ENCODE measurements around the gene PAPOLG. TPM values are rescaled to one million over a fixed set of nuclear protein-coding genes. Genes with fewer than 3 reads are reported as not detected.

The PAPOLG gene
- polyA plus RNA-seq, 3 donors, result 4.7 to 8.9 (median 8.0) TPM

GRCh38 chr2:60771508-60771907, 15.4 kb downstream of the PAPOLG start:
- no peak overlapping the region for H2AFZ ChIP-seq (ENCODE audit: insufficient read depth, low read depth, low read length, poor library complexity, severe bottlenecking)
- H3K27ac ChIP-seq (ENCODE audit: low read depth in 1 of 2, low read length in 2 of 2), result no peak overlapping the region
- WGBS (ENCODE audit: insufficient coverage), result no CpG with 5 or more reads among the region's 3 CpGs
- no peaks in the 10 kb centered on the region for H3K27me3 ChIP-seq (ENCODE audit: control insufficient read depth in 2 of 2, insufficient read depth in 2 of 2, low read length in 2 of 2)
- H3K36me3 ChIP-seq (replicated peaks in 1 of 2; ENCODE audit: control insufficient read depth in 1 of 2, insufficient read depth in 2 of 2, low read length in 2 of 2), result peaks cover 91 to 99% of the 10 kb centered on the region in 2 donors
- Mint-ChIP-seq H3K4me1 (no peaks in the 10 kb centered on the region), H3K27me3 (ENCODE audit: low read depth in 3 of 3) (peaks cover 0 to 1% (median 0%) of the 10 kb centered on the region in 3 donors), H3K4me3 (no peak overlapping the region), H3K27ac (no peak overlapping the region), H3K36me3 (peaks cover 74 to 94% of the 10 kb centered on the region in 2 donors), H3K9me3 (no peaks in the 10 kb centered on the region)
- H3K9me3 ChIP-seq (replicated peaks in 1 of 2; ENCODE audit: control insufficient read depth in 1 of 2, insufficient read depth in 1 of 2, low read length in 2 of 2), result no peaks in the 10 kb centered on the region
- no peak overlapping the region for H3K4me3 ChIP-seq (replicated peaks in 1 of 3; ENCODE audit: low read depth in 2 of 3, low read length in 3 of 3)
- TF ChIP-seq CTCF (IDR thresholded peaks at IDR 0.05), result no peak
- no peak for DNase-seq
- H3K79me2 ChIP-seq (ENCODE audit: insufficient read depth, low read length), result no peaks in the 10 kb centered on the region
- H4K20me1 ChIP-seq (ENCODE audit: insufficient read depth, low read length), result no peaks in the 10 kb centered on the region
- H3K9ac ChIP-seq (ENCODE audit: insufficient read depth, low read length, poor library complexity, severe bottlenecking), result no peak overlapping the region
- H3K4me2 ChIP-seq (replicated peaks; ENCODE audit: extremely low read depth, low read length, poor library complexity, severe bottlenecking), result no peak overlapping the region
- intact Hi-C loops (cut with micrococcal nuclease), result no loop called here
- no peaks in the 10 kb centered on the region for H3K4me1 ChIP-seq (ENCODE audit: control insufficient read depth in 1 of 2, insufficient read depth in 2 of 2, low read length in 2 of 2)

- intact Hi-C loops (cut with micrococcal nuclease), result no loop called here
- no peaks in the 10 kb centered on the region for H3K27me3 ChIP-seq (ENCODE audit: control insufficient read depth in 2 of 2, insufficient read depth in 2 of 2, low read length in 2 of 2)
- no peak for DNase-seq
- TF ChIP-seq CTCF (IDR thresholded peaks at IDR 0.05), result no peak
- peaks cover under 1 to 2% of the 10 kb centered on the region in 2 donors for H3K4me1 ChIP-seq (ENCODE audit: control insufficient read depth in 1 of 2, insufficient read depth in 2 of 2, low read length in 2 of 2)
- H3K27me3 Mint-ChIP-seq (ENCODE audit: low read depth in 3 of 3), result peaks cover 0 to 1% (median 0%) of the 10 kb centered on the region in 3 donors
- H3K9me3 Mint-ChIP-seq, result no peaks in the 10 kb centered on the region
- H3K9me3 ChIP-seq (replicated peaks in 1 of 2; ENCODE audit: control insufficient read depth in 1 of 2, insufficient read depth in 1 of 2, low read length in 2 of 2), result no peaks in the 10 kb centered on the region
- H3K27ac Mint-ChIP-seq, result peak overlapping the region in 1 of 7 donors; percentile 3
- H3K27ac ChIP-seq (ENCODE audit: low read depth in 1 of 2, low read length in 2 of 2), result no peak overlapping the region
- H3K9ac ChIP-seq (ENCODE audit: insufficient read depth, low read length, poor library complexity, severe bottlenecking), result no peak overlapping the region
- no peak overlapping the region for H3K4me3 Mint-ChIP-seq
- H2AFZ ChIP-seq (ENCODE audit: insufficient read depth, low read depth, low read length, poor library complexity, severe bottlenecking), result no peak overlapping the region
- peaks cover 2% of the 10 kb centered on the region for H3K4me1 Mint-ChIP-seq
- H4K20me1 ChIP-seq (ENCODE audit: insufficient read depth, low read length), result no peaks in the 10 kb centered on the region
- H3K4me2 ChIP-seq (replicated peaks; ENCODE audit: extremely low read depth, low read length, poor library complexity, severe bottlenecking), result no peak overlapping the region
- H3K4me3 ChIP-seq (replicated peaks in 1 of 3; ENCODE audit: low read depth in 2 of 3, low read length in 3 of 3), result no peak overlapping the region
- no CpG with 5 or more reads among the region's 2 CpGs for WGBS (ENCODE audit: insufficient coverage)
- no peaks in the 10 kb centered on the region for H3K79me2 ChIP-seq (ENCODE audit: insufficient read depth, low read length)
- H3K36me3 ChIP-seq (replicated peaks in 1 of 2; ENCODE audit: control insufficient read depth in 1 of 2, insufficient read depth in 2 of 2, low read length in 2 of 2), result peaks cover 94 to 99% of the 10 kb centered on the region in 2 donors
- H3K36me3 Mint-ChIP-seq, result peaks cover 80 to 95% of the 10 kb centered on the region in 2 donors
Observed at GRCh38 chr2:60775048-60775639, 19.1 kb downstream of the PAPOLG start.

All from CD14-positive monocyte (primary cell).